Subcutaneous adipose tissue (tissue), 4 donors: ENCODE data around the gene IL1F10. TPM values are rescaled to one million over a fixed set of nuclear protein-coding genes. Genes with fewer than 3 reads are reported as not detected.

ENCODE experiments used
- total RNA-seq, 4 donors: library from RNA; depleted of rRNA; stranded (reverse); fragments of >200 nt; gene quantifications; one replicate each; pipeline ENCODE4 v1.1.0, GENCODE V29; 2016
- TF ChIP-seq, protein P1 (sequence below): fragments of 450-650 bp; IDR thresholded peaks from one replicate; pipeline ENCODE4 v1.5.1; 2016; ENCODE audit warnings: low read depth, mild to moderate bottlenecking, control low read depth, antibody characterized with exemption, moderate library complexity

The IL1F10 gene
- total RNA-seq, 4 donors from 2014 or later = not detected

DNA sequence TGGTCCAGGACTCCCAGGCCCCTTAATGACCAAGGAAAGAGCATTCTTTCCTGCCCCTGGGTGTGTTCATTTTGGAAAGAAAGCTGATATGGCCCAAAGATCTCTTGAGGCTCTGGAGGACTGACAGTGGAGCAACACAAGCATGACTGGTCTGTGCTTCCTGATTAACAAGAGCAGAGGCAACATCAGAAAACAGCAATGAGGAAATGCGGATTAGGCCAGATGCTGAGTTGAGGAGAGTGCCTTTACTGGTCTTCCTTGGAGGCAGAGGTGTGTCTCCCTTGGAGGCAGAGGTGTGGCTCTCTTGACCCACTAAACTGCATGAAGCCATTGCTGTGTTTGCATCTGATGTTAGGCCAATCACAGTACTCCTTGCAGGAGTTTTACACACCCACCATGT is 35.0 kb upstream of the IL1F10 start:
- TF ChIP-seq, protein P1, sequence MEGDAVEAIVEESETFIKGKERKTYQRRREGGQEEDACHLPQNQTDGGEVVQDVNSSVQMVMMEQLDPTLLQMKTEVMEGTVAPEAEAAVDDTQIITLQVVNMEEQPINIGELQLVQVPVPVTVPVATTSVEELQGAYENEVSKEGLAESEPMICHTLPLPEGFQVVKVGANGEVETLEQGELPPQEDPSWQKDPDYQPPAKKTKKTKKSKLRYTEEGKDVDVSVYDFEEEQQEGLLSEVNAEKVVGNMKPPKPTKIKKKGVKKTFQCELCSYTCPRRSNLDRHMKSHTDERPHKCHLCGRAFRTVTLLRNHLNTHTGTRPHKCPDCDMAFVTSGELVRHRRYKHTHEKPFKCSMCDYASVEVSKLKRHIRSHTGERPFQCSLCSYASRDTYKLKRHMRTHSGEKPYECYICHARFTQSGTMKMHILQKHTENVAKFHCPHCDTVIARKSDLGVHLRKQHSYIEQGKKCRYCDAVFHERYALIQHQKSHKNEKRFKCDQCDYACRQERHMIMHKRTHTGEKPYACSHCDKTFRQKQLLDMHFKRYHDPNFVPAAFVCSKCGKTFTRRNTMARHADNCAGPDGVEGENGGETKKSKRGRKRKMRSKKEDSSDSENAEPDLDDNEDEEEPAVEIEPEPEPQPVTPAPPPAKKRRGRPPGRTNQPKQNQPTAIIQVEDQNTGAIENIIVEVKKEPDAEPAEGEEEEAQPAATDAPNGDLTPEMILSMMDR = no peak

DNA sequence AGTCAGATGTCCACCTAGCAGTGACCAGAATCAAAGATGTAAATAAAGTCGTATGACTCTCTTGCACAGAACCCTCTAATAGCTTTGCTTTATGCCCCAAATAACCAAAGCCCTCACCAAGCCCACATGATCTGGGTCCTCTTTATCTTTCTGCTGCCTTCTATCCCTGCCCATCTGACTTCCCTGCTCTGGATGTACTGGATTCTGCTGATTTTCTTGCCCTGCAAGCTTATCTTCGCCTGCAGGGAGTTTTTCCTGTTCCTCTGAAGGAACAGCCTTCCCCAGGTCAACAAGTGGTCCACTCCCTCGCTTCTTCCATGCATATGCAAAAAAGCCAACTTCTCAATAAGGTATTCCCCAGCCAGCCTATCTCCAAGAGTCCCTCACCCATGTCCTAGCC is 33.8 kb upstream of the IL1F10 start:
- TF ChIP-seq, protein P1 = no peak

DNA sequence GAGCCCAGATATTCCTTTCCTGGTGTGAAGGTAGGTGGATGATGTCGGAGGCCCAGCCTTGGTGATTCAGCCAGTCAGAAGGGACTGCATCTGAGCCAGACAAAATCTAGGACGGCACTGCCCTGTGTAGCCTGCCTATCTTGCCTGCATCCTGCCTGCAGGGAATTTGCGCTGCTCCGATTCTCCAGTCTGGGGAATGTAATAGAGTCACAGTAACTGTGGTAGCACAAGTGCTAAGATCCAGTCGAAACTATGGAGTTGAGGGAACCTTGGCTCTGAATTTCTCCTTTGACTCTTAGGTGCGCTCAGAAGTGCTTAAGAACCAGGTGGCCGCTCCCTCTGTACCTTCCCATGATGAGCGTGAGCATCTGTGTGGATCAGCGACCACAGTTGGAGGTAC is 31.0 kb upstream of the IL1F10 start:
- TF ChIP-seq, protein P1 = no peak

DNA sequence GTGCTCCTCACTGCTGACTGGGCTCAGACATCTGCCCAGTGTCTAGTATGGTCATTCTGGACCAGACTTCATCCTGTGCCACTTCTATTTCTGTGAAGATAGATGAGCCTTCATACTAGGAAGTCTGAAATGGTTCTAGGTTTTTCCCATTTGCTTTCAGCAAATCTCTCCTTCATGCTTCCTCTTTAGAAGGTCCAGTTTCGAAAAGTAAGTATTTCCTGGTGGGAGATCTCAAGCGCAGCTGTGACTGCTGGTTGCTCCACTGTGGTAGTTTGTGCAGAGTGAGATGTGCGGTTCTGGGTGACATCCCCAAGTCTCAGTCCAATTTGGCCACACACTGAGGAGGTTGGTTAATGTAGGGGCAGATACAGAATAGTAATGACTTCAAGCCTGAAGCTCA is 29.5 kb upstream of the IL1F10 start:
- TF ChIP-seq, protein P1 = no peak

DNA sequence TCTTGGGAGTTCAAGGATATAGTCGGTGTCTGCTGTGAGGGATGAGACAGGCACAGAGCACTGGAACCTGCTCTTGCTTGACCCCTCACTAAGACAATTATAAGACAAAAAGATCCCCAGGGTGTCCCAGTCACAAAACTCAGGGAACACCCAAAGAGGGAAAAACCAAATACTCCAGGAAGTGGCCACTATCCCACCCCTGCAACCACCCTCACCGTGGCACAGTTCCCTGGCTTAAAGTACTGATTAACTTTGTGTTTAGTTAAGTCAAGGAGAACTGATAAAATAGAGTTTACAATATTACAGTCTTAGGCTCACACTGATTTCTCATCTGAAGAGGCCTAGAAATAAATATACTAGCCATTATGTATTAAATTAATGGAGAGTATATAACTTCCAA is 28.6 kb upstream of the IL1F10 start:
- TF ChIP-seq, protein P1 = no peak

DNA sequence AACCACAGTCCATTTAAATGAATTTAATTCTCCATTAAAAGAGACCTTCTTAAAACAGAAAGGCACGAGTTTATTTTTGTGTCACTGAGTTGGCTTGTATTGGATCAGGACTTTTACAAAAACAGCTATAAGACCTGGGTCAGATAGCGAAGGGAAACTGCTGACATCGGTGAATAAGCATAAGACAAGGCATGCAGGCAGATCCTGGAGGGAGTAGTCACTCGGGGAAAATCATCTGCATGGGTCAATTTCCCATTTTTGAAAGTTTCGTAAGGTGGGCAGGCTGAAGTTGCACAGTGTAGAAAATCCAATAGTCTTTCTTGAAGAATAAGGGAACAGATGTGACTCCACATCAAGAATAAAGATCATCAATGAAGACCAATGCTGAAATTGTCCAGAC is 28.1 kb upstream of the IL1F10 start:
- TF ChIP-seq, protein P1 = no peak

DNA sequence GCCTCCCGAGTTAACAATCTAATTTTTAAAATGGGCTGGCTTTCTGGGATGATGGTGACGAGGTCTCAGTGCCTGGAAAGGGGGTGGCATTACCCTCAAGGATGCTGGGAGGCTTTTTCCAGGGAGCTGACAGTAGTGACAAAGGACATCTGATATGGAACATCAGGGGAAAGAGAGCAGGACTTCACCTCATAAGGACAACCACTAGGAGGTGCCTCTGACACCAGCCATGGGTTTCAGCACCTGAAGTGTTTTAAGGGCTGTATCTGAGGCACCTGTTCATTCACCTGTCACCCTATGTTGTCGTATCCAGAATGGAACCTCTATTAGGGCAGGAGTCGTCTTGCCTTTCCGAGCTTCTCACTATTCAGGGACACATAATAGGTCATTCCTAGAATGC is 25.9 kb upstream of the IL1F10 start:
- TF ChIP-seq, protein P1 = no peak

DNA sequence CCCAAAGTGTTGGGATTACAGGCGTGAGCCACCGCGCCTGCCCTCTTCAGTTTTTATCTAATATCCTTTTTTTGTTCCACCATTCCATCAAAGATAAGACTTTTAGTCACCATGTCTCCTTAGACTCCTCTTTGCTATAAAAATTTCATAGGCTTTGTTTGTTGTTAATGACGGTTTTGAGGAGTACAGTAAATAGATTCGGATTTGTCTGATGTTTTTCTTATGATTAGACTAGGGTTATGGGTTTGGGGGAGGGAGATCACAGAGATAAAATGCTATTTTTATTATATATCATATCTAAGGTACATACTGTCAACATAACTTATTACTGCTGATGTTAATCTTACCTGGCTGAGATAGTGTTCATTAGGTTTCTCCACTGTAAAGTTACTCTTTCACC is 21.3 kb upstream of the IL1F10 start:
- TF ChIP-seq, protein P1 = no peak
